ENCODE data around the gene GINS2.

GRCh38 chr16:85668676-85669424, 19.9 kb downstream of the GINS2 start:
- TF ChIP-seq CTCF (conservative IDR thresholded peaks at IDR 0.05; ENCODE audit: low read depth, low read length) (no peak), EZH2 (IDR thresholded peaks at IDR 0.05; ENCODE audit: borderline replicate concordance, low read depth, low read length, poor library complexity, severe bottlenecking) (no peak)

Measured in A673 (cell line).